Activated CD4-positive, alpha-beta T cell treated with anti-CD3 and anti-CD28 coated beads, Interleukin-2, amount 50 U/mL, for 16 hours (primary cell): ENCODE results near the gene SFRP5.

Experiments
- DNase-seq: peaks from one replicate; pipeline ENCODE4 v3.0.0-alpha.2; 2020

The SFRP5 gene

DNA sequence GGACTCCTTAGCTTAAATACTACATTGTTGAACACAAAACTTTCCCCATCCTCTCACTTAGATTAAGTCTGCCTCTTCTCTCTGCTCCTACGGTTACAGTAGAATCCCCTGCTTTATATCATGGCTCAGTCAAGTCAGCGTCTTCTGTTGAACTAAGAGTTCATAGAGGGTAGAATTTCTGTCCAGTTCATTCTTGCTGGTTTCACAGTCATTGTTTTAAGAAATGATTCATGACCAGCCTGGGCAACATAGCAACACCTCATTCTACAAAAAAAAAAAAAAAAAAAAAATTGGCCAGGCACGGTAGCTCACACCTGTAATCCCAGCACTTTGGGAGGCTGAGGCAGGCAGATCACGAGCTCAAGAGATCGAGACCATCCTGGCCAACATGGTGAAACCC is 38.5 kb downstream of the SFRP5 start:
- DNase-seq = no peak

DNA sequence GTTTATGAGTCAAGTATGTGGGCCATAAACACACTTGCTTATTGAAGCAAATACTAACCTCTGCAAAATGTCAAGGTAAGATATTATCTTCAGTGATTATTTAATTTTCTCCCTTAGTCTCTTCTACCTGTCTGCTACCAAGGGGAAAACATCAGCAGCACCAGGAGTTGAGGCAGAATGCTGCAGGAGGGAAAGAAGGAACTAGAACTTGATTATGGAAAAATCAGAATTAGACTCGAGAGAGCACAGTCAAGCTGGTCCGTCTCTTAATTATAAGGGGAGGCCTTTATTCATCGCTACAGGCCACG is 39.8 kb downstream of the SFRP5 start:
- DNase-seq = no peak

DNA sequence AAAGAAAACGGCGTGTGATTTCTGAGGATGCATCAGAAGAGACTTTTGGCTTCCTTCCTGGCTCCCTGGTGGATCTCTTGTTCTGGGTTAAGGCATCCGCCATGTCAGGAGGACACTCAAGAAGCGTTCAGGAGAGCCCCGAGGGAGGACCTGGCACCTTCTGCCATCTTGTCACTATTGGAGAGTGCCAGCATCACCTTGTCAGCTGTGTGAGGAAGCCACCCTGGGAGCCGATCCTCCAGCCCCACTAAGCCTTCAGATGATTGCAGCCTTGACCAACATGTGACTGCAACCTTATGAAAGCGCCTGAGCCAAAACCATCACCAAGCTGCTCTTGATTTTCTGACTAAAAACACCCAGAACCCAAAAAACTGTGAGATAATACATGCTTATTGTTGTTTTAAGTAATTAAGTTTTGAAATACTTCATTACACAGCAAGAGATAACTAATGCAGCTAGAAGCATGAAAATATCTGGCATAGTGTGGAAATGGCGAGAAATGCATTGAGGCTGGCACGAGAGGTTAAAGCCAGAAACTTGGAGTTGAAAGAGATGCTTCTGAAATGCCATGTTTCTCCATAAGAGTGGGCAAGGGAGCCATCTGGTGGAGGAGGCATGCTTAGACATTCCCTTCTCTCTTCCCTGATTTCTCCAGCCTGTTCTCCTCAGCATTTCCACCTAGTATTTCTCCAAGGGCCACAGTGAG is 40.3 kb downstream of the SFRP5 start:
- peak; percentile 53 for DNase-seq

DNA sequence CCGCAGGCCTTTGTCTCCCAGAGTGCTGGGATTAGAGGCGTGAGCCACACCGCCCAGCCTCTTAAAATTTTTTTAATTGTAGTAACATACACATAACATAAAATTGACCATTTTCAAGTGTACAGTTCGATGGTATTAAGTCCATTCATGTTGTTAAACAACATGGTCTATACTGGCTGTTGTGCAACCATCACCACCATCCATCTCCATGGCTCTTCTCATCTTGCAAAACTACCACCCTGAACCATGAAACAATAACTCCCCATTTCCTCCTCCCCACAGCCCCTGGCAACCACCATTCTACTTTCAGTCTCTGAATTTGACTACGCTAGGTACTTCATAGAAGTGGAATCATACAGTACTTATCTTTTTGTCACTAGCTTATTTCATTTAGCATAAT is 42.8 kb downstream of the SFRP5 start:
- DNase-seq = no peak

- DNase-seq = peak; percentile 60
These were observed 45.1 kb downstream of the SFRP5 start for GRCh38 chr10:97726636-97727178.

DNA sequence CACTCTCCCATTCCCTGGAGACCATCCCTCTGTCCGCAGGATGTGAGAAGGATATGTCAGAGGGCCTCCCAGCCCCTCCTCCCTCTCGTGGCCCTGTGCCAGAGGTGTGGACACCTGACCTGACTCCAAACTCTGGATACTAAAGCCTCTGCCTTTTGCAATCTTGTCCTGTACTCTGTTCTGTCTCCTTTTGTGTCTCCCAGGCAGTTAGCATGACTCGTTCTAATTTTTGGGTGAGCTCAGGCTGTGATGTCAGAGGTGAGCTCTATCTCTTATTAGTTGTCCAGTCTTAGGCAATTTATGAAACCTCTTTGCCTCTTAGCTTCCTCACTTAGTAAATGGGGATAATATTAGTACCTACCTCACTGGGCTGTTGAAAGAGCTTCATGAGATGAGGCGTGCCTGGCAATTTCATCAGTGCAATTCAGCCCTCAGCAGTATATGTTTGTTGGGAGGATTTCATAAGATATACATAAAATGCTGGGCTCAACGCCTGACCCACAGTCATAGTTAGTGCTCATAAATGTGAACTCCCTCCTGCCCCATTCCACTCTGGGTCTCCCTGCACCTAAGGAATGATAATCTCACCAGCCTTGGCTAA is 47.4 kb downstream of the SFRP5 start:
- DNase-seq = no peak

- no peak for DNase-seq
These were observed 48.8 kb downstream of the SFRP5 start for GRCh38 chr10:97723001-97723400.

DNA sequence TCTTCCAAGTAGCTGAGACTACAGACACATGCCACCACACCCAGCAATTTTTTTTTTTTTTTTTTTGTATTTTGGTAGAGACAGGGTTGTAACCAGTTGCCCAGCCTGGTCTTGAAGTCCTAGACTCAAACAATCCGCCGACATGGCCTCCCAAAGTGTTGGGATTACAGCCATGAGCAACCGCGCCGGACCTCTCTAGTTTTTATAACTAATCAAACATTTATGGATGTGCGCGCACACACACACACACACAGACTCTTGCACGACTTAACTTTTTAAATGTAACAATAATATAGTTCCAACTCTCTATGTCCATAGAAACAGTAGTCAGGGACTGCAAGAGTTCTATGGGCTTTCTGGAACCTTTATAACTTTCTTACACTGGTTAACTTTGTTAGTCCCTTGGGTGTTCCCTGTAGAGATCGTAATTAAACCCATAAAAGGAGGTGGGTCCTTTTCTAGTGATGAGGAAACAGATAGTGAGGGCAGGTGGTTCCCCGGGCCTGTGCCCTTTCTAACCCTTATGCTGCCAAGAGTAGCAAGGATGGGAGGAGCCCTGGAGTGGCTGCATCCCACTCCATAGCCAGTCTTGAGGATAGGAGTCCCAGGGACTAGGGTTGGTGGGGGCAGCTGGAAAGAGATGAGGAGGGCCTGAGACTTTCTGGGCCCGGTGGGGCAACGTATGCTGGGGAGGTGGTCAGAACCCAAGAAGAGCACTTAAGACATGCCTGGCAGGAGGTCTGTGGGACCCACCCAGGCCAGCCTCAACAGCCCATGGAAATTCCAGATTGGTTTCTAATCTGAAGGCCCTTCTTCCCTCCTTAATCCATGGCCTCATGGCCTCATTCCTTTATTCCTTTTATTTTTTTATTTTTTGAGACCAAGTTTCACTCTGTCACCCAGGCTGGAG is 49.7 kb downstream of the SFRP5 start:
- DNase-seq = no peak

GRCh38 chr10:97719602-97720001 is 52.2 kb downstream of the SFRP5 start:
- DNase-seq = no peak

GRCh38 chr10:97718659-97719142 is 53.1 kb downstream of the SFRP5 start:
- DNase-seq = no peak

GRCh38 chr10:97718178-97718577 is 53.6 kb downstream of the SFRP5 start:
- DNase-seq = no peak

DNA sequence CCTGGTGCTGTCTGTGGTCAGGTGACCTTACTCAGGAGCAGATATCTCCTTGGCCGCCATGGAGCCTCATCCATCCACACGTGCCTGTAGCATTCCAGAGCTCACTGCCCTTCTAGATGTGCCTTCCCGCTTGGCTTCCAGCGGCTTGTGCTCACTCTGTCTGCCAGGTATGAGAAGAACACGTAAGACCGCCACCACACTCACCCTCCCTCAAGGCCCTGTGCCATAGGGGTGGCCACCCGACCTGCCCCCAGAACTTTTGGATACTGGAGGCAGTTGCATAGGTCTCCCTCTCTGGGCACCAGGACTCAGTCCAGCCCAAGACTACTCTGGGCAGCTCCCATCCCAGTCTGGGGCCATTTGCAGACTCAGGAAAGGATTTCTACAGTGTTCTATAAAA is 54.2 kb downstream of the SFRP5 start:
- no peak for DNase-seq
